Fibroblast of villous mesenchyme (primary cell): Measurements from ENCODE around the gene ADAMTSL5. TPM values are rescaled to one million over a fixed set of nuclear protein-coding genes. Genes with fewer than 3 reads are reported as not detected.

Experiments
- DNase-seq: peaks from one replicate; pipeline ENCODE4 v3.0.0-alpha.2; 2010; ENCODE audit warnings: low read depth
- H3K4me3 ChIP-seq: 2 replicates; pipeline ENCODE4 v1.5.1; 2011; ENCODE audit warnings: low read depth, mild to moderate bottlenecking, low read length
- total RNA-seq: library from RNA; depleted of rRNA; stranded (reverse); fragments of >200 nt; gene quantifications from 2 replicates; pipeline ENCODE4 v1.2.3, GENCODE V29; 2012
- TF ChIP-seq, protein P1 (sequence below): IDR thresholded peaks from 2 replicates; pipeline ENCODE4 v1.5.1; 2012; ENCODE audit warnings: low read depth, mild to moderate bottlenecking, low read length; ENCODE audit not compliant: insufficient read depth

Gene ADAMTSL5
- total RNA-seq, 1 donor: 6.9 TPM

GRCh38 chr19:1465191-1466016 is 47.4 kb downstream of the ADAMTSL5 start:
- TF ChIP-seq, protein P1, sequence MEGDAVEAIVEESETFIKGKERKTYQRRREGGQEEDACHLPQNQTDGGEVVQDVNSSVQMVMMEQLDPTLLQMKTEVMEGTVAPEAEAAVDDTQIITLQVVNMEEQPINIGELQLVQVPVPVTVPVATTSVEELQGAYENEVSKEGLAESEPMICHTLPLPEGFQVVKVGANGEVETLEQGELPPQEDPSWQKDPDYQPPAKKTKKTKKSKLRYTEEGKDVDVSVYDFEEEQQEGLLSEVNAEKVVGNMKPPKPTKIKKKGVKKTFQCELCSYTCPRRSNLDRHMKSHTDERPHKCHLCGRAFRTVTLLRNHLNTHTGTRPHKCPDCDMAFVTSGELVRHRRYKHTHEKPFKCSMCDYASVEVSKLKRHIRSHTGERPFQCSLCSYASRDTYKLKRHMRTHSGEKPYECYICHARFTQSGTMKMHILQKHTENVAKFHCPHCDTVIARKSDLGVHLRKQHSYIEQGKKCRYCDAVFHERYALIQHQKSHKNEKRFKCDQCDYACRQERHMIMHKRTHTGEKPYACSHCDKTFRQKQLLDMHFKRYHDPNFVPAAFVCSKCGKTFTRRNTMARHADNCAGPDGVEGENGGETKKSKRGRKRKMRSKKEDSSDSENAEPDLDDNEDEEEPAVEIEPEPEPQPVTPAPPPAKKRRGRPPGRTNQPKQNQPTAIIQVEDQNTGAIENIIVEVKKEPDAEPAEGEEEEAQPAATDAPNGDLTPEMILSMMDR: peak; percentile 42
- H3K4me3 ChIP-seq: no peak overlapping the region
- peak; percentile 33 for DNase-seq

DNA sequence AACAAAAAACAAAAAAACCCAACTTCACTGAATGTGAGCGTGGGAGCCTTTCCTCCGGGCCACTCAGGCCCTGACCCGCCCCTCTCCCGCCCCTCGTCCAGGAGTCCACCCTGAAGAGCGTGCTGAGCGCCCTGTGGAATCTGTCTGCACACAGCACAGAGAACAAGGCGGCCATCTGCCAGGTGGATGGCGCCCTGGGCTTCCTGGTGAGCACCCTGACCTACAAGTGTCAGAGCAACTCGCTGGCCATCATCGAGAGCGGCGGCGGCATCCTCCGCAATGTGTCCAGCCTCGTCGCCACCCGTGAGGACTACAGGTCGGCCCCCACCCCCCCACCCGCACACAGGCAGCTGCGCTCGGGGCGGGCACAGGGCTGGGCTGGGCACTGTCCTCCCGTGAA is 51.0 kb downstream of the ADAMTSL5 start:
- no peak for DNase-seq
- H3K4me3 ChIP-seq: no peak overlapping the region
- TF ChIP-seq, protein P1: no peak

DNA sequence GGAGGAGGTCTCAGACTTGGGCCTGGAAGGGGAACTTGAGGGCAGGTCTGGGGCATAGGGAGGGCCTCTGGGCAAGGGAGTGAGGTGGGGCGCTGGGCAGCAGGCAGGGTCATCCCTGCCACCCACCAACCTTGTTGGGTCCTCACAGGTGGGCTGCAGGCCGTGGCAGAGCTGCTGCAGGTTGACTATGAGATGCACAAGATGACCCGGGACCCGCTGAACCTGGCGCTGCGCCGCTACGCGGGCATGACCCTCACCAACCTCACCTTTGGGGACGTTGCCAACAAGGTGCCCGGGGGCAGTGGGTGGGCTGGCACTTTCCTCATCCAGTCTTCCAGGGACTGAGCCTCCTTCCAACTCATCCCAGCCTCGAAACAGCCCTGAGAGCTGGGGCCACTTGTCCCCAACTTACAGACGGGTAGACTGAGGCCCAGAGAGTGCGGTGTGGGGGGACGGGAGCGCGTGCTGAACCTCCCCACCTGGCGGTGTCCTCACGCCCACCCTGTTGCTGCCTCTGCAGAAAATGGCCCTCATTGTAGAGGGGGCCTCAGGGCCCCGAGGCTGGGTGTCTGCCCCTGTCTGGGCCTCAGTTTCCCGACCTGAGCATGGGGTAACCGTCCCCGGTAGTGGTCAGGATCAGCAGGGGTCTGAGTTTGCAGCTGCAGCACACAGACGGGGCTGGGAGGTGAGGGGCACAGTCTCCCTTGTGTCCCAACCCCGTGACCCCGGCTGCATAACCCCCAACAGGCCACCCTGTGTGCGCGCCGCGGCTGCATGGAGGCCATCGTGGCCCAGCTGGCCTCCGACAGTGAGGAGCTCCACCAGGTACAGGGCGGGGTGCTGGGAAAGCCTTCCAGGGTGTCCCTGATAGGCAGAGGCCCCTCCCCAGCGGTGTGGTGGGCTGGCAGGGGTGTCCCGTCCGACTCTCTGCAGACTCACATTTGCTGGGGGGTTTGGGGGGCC is 52.5 kb downstream of the ADAMTSL5 start:
- no peak for DNase-seq
- no peak overlapping the region for H3K4me3 ChIP-seq
- TF ChIP-seq, protein P1: no peak

DNA sequence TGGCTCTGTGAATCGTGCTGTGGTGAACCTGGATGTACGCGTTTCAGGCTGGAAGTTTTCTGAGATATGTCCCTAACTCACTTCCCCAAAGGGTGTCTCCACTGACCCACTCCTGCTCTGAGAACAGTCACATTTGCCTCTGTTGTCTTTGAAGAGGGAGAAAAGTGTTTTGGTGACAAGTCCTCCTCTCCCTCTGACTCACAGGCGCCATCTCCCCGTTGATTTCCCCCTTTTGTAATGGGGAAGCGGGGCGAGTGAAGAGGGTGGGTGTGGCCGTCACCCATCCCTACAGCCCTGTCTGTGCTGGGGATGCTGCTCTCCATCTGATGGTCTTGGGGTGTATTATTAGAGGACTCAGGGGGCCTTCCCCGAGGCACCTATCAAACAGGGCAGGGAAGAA is 53.3 kb downstream of the ADAMTSL5 start:
- no peak for DNase-seq
- H3K4me3 ChIP-seq: no peak overlapping the region
- TF ChIP-seq, protein P1: no peak

DNA sequence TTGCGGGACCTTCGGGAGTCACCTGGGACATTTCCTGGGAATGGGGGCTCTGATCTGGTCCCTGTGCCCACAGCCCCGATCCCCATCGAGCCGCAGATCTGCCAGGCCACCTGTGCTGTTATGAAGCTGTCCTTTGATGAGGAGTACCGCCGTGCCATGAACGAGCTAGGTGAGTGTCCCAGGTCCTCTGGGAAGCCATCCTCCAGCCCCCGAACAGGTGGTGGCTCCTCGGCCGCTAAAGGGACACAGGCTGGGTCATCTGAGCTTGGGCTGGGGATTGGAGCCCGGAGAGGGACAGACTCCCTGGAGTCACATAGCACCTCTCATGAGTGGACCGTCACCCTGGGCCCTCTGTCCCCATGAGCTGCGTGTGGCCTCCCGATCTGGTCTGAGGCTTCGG is 54.9 kb downstream of the ADAMTSL5 start:
- no peak overlapping the region for H3K4me3 ChIP-seq
- no peak for DNase-seq
- TF ChIP-seq, protein P1: no peak

DNA sequence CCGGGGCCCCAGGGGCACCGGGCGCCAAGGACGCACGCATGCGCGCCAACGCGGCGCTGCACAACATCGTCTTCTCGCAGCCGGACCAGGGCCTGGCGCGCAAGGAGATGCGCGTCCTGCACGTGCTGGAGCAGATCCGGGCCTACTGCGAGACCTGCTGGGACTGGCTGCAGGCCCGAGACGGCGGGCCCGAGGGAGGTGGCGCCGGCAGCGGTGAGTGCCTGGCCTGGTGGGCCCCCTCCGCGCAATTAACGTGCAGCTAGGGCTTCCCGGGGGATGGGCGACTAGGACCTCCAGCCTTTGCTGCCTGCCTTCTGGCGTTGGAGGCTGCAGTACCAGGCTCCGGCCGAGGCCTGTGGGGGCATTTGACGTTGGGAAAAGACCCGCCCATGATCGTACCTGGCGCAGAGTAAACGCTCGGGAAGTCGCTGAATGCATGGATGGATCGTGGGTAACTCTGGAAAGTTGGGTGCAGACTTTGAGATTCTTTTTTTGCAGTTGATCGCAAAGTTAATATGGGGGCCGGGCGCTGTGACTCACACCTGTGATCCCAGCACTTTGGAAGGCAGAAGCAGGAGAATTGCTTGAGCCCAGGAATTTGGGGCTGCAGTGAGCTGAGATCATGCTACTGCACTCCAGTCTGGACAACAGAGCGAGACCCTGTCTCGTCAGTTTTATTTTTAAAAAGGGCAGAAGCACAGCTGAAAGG is 55.6 kb downstream of the ADAMTSL5 start:
- no peak for DNase-seq
- TF ChIP-seq, protein P1: no peak
- H3K4me3 ChIP-seq: no peak overlapping the region
